SU-DHL-6 (cell line): ENCODE results near the gene CDH23.

ENCODE experiments used
- CTCF ChIP-seq: fragments of 200-600 bp; sonication (generic); IDR thresholded peaks from one replicate; pipeline ENCODE4 v1.5.1; 2017; ENCODE audit warnings: antibody characterized with exemption, mild to moderate bottlenecking, low read length, moderate library complexity; ENCODE audit not compliant: insufficient read depth, poor library complexity, severe bottlenecking
- EZH2phosphoT487 ChIP-seq: fragments of 200-600 bp; sonication (generic), shearing (Covaris generic); conservative IDR thresholded peaks from 2 replicates; pipeline ENCODE4 v1.6.1; 2018; ENCODE audit warnings: mild to moderate bottlenecking, antibody characterized with exemption, low read length, moderate library complexity, mixed read lengths

DNA sequence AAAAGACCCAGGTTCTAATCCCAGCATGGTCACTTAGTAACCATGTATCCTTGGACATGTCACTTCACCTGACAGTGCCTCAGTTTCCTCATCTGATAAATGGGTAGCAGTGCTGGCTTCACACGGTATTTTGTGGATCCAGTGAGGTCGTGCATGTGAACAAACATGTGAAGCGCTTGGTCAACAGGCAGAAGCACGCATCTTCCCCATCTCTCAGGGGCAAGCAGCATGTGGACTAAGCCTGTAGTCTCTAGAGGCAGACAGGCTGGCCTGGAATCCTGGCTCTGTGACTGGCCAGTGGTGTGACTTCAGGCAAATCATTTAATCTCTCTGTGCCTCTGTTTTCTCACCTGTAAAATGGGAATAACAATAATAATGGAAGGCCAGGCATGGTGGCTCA, 207.0 kb downstream of the CDH23 start:
- TF ChIP-seq CTCF, result no peak
- no peak for TF ChIP-seq EZH2phosphoT487
